ENCODE data around the gene USP30.

Gene USP30

DNA sequence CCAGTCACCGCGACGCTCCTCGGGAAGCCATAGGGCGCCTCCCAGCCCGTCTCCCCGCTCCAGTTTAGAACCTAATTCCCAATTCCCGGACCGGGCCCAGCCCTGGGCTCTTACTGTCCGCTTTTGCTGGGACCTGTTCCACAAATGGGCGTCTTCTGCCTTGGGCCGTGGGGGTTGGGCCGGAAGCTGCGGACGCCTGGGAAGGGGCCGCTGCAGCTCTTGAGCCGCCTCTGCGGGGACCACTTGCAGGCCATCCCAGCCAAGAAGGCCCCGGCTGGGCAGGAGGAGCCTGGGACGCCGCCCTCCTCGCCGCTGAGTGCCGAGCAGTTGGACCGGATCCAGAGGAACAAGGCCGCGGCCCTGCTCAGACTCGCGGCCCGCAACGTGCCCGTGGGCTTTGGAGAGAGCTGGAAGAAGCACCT lies 45.8 kb downstream of the USP30 start:
- peak; percentile 54 for DNase-seq

- no peak for DNase-seq
Observed at GRCh38 chr12:109098651-109099050, 46.3 kb downstream of the USP30 start.

DNA sequence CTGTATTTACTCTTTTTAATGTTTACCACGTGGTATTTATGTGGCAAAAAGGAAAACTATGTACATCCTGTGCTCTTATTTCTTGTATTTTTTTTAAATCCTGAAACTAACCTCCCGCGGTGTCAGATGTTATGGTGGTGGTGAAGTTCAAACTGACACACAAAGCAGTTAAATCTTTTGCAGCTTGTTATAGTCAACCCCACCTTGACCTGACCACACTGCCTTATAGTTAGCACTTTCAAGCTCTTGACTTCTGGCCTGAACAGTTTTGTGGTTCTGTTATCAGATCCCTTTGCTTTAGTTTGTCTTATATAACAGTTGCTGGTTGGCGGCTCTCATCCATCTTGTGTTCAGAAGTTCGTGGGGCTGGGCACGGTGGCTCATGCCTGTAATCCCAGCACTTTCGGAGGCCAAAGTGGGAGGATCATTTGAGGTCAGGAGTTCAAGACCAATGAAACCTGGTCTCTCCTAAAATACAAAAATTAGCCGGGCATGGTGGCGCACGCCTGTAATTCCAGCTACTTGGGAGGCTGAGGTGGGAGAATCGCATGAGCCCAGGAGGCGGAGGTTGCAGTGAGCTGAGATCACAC lies 47.1 kb downstream of the USP30 start:
- no peak for DNase-seq

GRCh38 chr12:109100741-109101140 lies 48.4 kb downstream of the USP30 start:
- DNase-seq: no peak

DNA sequence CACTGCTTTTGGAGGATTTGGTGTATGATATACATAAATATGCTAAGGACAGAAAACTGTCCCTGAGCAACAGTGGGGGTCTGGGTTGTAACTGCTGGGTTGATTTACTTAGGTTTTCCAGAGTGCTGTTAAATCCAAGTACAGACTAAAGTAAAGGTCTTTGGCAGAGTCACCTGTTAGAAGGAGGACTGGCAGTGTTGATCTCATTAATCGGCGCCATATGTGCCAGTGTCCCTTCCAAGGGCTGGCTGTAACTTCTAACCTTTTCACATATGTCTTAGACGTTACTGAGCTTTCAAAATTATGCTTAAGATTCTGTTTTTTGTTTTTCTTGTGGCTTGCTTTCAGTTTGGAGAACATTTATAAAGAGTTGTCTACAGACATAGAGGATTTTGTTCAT lies 50.1 kb downstream of the USP30 start:
- DNase-seq: no peak

GRCh38 chr12:109105176-109105575 lies 52.8 kb downstream of the USP30 start:
- DNase-seq: no peak

DNA sequence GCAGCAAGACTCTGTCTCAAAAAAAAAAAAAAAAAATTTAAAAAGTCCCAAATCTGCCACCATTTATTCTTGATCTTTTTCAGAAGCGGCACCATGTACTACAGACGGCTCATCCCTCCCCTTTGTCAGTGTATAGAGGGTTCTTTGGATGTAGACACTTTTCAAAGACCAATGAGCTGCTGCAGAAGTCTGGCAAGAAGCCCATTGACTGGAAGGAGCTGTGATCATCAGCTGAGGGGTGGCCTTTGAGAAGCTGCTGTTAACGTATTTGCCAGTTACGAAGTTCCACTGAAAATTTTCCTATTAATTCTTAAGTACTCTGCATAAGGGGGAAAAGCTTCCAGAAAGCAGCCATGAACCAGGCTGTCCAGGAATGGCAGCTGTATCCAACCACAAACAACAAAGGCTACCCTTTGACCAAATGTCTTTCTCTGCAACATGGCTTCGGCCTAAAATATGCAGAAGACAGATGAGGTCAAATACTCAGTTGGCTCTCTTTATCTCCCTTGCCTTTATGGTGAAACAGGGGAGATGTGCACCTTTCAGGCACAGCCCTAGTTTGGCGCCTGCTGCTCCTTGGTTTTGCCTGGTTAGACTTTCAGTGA lies 57.5 kb downstream of the USP30 start:
- no peak for DNase-seq

- DNase-seq: peak; percentile 74
Observed at GRCh38 chr12:109110988-109111495, 58.7 kb downstream of the USP30 start.

DNA sequence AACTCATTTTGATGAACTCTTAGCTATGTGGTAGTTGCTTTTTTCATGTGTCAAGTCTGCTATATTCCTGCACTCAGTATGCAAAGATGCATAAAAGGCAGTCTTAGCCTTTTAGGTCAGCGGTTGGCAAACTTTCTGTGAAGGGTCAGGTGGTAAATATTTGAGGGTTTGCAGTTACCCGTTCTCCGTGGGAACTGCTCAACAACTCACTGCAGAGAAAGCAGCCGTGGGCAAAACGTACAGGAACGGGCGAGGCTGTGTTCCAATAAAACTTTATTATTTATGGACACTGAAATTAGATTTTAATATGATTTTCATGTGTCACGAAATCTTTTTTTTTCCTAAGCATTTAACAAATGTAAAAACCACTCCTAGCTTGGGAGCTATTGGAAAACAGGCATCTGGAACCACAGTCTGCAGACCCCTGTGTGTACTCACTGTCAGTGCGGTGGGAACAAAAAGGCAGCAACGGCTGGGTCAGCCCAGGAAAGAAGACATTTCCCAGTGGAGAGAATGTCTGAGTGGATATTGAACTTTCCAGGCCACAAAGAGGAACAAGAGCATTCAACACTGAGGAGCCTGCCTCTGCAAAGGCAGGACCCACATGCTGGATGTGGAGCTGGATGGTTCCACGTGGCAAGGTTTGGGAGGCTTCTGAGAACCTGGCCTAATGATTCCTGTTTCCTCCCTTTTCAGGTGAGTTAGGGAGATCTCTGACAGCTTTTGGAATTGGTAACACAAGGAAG lies 60.5 kb downstream of the USP30 start:
- no peak for DNase-seq

- DNase-seq: no peak
Observed at GRCh38 chr12:109113661-109114321, 61.4 kb downstream of the USP30 start.

GRCh38 chr12:109114644-109115043 lies 62.3 kb downstream of the USP30 start:
- no peak for DNase-seq

- DNase-seq: no peak
Observed at GRCh38 chr12:109115404-109115757, 63.0 kb downstream of the USP30 start.

DNA sequence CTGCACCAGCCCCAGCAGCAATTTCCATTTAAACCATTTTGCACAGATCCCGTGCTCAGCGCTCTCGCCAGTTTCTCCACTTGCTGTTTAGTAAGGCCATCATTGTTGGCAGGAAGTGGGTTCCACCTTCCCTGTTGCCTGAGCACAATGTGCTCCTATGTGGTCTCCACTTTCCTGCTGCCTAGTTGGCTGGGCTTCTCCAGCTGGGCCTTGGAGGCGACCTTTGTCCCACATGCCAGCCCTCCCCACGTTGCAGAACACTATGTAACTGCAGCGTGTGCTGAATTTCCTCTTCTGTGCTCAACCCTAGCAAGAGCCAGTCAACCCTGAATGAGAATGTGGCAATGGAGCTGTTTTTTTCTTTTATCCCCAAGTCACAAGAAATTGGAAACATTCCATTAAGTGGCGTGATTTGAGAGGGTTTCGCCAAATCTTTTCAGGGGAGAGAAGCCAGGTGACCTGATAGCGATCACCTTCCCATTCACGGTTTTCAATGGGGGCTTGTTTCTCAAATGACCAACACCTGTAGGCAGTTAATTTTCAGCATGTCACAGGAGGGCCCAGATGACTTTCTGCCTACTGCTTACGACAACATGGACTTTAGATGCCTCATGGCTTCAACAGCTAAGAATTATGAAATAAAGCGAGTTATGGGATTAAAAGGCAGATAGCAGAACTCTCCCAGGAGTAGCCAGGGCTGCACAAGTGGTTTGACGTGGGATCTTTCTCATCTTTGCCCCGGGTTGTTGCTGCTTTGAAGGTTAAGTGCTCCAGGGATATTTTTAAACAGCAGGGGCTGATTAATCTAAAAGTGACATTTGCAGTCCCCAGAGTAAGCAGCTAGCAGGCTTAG lies 63.6 kb downstream of the USP30 start, which contains the start of gene ACACB:
Gene ACACB (plus strand): TSS at position 830 of the 853 bp plus-strand sequence. CDS start 22,819 bp downstream, outside the sequence.
- no peak for DNase-seq

DNA sequence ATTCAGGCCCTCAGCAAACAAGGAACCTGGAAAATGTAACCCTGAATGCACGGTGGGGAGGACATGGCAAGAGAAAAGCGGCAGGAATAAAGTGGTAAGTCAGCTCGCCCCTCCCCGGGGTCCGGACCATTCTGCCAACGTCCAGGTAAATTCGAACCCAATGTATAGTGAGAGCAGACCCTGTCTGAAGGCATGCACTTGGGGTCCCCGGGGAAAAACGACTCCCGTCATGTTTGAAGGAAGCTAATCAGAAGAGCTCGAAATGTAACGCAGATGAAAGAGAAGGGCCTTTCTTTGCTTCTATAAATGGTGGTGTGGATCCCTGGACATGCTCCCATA lies 64.2 kb downstream of the USP30 start:
- DNase-seq: no peak

DNA sequence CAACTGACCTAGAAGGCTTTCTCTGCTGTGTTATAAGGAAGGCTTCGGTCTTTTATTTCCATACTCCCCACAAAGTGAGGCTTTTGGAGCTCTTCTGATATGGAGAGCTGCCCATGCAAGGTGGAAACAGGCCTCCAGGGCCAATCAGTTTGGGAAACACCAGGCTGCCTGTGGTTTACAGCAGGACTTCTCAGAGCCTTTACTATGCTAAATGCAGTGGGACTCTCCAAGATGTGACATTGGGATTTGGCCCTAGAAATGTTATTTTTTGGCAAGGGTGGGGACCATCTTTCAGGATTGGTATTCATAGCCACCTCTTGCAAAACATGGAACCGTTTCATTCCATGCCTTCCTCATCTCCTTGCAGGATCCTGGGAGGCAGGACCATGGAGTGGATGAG lies 67.7 kb downstream of the USP30 start:
- DNase-seq: no peak

DNA sequence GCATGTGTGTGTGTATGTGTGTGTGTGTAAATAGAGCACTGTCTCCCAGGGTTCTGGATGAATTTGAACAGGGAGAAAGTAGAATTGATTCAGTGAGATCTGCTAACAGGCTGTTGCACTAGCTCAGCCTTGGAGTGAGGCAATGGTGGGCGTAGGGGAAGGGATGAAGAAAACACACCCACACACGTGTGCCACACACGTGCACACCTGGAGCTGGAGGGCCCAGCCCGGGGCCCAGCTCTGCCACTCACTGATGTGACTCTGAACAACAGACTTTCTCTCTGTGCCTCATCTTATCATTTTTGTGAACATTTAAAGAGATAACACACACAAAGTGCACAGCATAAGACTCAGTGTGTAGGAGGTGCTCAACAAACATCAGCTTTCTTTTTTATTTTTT lies 68.2 kb downstream of the USP30 start:
- DNase-seq: no peak

- DNase-seq: no peak
Observed at GRCh38 chr12:109121346-109121880, 69.0 kb downstream of the USP30 start.

DNA sequence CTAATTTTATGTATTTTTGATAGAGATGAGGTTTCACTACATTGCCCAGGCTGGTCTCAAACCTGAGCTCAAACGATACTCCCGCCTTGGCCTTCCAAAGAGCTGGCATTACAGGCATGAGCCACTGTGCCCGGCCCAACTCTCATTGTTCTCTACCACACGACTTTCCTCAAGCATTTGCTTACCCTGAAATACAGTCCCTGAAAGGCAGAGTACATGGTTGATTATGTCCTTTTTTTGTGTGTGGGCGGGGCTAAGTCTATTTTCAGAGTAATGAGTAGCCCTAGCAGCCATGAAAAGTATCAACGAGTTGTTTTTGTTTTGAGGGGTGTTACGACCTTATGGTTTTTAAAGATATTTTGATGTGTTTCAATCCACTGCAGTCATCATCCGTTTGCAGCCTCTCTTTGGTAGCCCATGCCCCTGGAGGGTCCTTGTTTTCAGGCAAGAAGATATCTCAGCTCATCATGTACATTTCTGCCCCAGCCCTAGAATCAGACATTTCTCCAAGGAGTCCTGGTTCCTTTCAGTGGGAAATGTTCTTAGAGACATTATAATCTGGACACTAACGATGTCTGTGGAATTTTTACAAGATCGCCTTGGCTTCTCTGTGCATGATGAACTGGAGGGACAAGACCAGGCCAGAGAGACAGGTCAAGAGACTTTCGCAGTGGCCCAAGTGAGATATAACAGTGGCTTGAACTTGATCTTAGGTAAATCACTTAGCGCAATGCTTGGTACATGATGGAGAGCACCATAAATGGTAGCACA lies 72.7 kb downstream of the USP30 start:
- no peak for DNase-seq

GRCh38 chr12:109125791-109126190 lies 73.4 kb downstream of the USP30 start:
- DNase-seq: no peak

DNA sequence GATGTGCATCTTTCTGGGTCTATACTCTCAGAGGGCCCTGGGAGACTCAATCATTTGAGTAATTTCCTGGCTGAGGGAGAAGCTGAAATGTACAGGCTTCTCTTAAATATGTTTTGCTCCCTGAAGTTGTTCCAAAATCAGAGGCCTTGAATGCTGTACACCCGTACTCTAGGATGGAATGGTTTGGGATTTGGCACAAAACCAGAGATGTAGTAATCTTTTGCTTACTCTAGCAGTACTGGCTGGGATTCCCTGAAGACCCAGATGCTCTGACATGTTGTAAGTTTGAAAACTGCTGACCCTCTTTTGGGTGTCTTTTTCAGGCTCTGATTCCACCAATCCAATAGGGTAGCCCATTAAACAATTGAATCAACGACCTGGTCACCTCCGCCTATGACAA lies 74.4 kb downstream of the USP30 start:
- DNase-seq: no peak

DNA sequence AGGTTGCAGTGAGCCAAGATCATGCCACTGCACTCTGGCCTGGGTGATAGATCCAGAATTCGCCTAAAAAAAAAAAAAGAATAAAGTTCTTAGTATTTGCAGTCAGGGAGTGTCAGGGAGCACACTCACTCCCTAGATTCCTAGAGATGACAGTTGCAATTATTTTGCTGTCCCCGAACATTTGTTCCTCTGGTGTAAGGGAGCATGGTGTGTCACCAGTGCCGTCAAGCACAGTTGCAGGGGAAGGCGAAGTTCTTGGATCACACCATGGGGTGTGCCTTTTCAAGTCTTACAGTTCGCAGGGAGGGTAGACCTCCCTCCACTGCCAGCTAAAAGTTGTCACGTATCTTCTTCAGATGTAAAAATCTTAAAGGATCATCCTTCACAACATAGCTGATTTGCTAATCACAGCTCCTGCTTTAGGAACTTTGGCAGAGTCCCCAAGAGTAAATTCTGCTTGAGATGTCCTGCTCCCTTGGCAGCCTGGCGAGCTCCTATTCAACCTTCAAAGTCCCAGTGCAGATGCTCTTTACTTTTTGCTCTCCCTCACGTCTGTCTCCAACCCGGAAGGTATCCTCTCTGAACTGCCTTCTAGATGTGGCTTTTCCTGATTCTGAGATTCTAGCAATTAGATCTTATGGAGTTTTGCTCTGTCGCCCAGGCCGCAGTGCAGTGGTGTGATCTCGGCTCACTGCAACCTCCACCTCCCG lies 75.3 kb downstream of the USP30 start:
- no peak for DNase-seq
